GM12874 (cell line): ENCODE measurements around the gene TBATA.

ENCODE experiments used
- CTCF ChIP-seq: IDR thresholded peaks from 2 replicates; pipeline ENCODE4 v1.5.1; 2011; ENCODE audit warnings: low read depth, mild to moderate bottlenecking, control low read depth, low read length, moderate library complexity; ENCODE audit not compliant: insufficient read depth

Gene TBATA

GRCh38 chr10:70807556-70807955 is 22.4 kb upstream of the TBATA start:
- TF ChIP-seq CTCF: no peak

GRCh38 chr10:70806841-70807240 is 21.7 kb upstream of the TBATA start:
- TF ChIP-seq CTCF: no peak

- no peak for TF ChIP-seq CTCF
These were observed 20.5 kb upstream of the TBATA start for GRCh38 chr10:70805619-70806215.

GRCh38 chr10:70804421-70804808 is 19.2 kb upstream of the TBATA start:
- TF ChIP-seq CTCF: no peak

- TF ChIP-seq CTCF: no peak
These were observed 18.7 kb upstream of the TBATA start for GRCh38 chr10:70803775-70804420.

- TF ChIP-seq CTCF: no peak
These were observed 16.7 kb upstream of the TBATA start for GRCh38 chr10:70801854-70802253.

GRCh38 chr10:70799124-70799523 is 13.9 kb upstream of the TBATA start:
- no peak for TF ChIP-seq CTCF
